ENCODE results near the gene UPK1B.
"Not testable (repeated sequence)": the region's sequence is repeated elsewhere in the genome, so short reads cannot be mapped to it uniquely, and the experiment has no call there.

Gene UPK1B
- 0 to 0.33 (median 0) reads per million in 18 experiments for total RNA-seq

GRCh38 chr3:119173325-119173724 is at the start of gene UPK1B:
Gene UPK1B, plus strand, starts transcription at chr3:119173598. Its CDS starts 13,144 bp downstream, at chr3:119186742.
- no peak for DNase-seq

DNA sequence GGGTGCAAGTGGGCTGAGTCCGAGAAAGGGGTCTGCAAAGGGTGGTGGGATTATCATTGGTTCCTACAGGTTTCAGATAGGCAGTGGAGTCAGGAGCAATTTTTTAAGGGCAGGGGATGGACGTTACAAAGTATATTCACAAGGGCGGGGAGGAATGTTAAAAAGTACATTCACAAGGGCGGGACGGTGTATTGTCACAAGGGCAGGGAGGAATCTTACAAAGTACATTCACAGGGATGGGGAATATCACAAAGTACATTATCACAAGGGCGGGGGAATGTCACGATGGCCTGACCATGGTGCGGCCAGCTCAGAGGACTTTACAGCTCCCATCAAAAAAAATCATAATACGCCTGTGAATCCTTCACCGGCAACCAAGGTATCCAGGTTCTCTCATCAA is 48.1 kb upstream of the UPK1B start:
- no peak for DNase-seq

DNA sequence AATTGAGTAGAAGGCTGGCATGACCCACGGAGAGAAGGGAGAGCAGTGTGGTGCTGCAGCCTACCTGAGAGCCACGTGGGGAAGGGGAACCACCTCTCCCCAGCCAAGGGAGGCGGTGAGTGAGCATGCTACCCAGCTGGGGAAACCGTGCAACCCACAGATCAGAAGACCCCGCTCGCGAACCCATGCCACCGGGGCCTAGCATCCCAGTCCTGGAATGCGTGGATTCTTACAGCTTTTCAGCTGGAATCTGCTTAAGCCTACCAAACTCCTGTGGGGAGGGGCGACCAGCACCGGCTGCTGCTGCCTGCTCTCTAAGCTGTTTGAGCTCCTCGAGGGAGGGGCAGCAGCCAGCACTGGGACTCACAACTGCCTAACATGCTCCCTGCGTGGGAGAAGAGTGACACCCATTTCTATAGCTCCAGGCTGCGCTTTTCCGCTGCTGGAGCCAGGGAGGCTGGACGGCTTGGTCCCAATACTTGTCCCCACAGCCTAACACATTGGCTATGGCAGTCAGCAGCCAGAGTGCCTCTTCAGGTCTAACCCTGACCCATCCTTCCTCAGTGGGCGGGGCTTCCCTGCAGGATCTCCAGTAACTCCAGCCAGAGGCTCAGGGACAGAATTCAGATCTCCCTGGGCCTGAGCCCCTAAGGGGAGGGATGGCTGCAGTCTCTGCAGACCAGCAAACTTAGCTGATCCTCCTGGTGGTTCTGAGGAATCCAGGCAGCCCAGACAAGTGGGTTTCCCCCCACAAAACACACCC is 47.5 kb upstream of the UPK1B start:
- DNase-seq, result no peak

GRCh38 chr3:119130291-119130690 is 43.1 kb upstream of the UPK1B start:
- DNase-seq, result not testable (repeated sequence)

GRCh38 chr3:119132291-119132690 is 41.1 kb upstream of the UPK1B start:
- DNase-seq, result not testable (repeated sequence)

DNA sequence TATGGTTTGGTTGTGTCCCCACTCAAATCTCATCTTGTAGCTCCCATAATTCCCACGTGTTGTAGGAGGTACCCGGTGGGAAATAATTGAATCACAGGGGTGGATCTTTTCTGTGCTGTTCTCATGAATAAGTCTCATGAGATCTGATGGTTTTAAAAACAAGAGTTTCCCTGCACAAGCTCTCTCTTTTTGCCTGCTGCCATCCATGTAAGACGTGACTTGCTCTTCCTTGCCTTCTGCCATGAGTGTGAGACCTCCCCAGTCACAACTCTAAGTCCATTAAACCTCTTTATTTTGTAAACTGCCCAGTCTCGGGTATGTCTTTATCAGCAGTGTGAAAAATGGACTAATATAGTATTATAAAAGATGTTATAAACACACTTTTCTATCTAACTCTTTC is 34.0 kb upstream of the UPK1B start:
- not testable (repeated sequence) for DNase-seq

GRCh38 chr3:119140466-119140865 is 32.9 kb upstream of the UPK1B start:
- no peak for DNase-seq

- DNase-seq, result no peak
These were observed 28.3 kb upstream of the UPK1B start for GRCh38 chr3:119145128-119145499.

DNA sequence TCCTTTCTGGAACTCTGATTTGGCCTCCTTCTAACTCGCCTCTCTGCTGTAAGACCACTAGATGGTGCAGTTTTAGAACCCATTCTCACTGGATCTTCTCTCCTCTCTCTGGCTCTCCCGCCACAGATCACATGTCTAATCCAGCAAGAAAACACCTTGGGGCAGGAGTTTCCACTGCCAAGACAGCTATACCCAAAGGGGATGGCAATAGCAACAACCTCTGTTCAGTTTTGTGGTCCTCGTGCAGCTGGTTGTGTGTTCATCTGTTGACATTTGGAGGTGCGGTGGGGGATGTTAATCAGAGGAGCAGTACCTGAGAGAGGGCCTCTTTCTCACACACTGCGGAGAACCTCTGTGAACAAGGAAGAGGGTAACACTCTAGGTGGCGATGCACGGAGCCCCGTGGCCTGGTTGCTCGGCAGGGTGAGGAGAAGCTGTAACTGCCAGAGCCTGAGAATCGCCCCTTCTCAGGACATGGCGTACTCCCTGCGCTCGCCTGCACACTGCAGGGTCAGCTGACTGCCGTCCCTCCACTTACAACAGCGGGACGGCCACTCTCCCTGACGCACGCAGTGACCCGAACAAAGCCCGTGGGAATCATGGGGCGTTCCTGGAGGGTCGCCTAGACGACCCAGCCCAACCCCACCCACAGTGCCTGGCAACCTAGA is 27.8 kb upstream of the UPK1B start, which contains the start of gene TEX55:
TSS of gene TEX55 (plus strand) at position 666 of the 668 bp plus-strand sequence. CDS start 25 bp downstream, outside the sequence.
- DNase-seq, result peak; percentile 3 to 9

- no peak for DNase-seq
These were observed 26.6 kb upstream of the UPK1B start for GRCh38 chr3:119146578-119147375.

- DNase-seq, result no peak
These were observed 25.9 kb upstream of the UPK1B start for GRCh38 chr3:119147494-119147893.

GRCh38 chr3:119148493-119149180 is 24.8 kb upstream of the UPK1B start:
- no peak for DNase-seq

DNA sequence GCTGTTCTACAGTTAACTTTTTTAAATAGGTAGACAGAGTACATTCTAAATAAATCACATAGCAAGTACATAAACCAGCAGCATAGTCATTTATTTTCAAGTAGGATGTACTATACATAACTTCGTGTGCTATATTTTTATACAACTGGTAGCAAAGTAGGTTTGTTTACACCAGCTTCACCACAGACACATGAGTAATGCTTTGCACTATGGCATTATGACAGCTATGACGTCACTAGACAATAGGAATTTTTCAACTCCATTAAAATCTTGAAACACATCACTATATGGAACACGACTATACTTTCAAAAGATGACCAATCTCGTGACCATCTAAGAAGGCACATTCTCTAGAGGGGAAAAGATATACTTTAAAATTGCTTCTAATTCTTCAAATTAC is 23.9 kb upstream of the UPK1B start:
- DNase-seq, result no peak

DNA sequence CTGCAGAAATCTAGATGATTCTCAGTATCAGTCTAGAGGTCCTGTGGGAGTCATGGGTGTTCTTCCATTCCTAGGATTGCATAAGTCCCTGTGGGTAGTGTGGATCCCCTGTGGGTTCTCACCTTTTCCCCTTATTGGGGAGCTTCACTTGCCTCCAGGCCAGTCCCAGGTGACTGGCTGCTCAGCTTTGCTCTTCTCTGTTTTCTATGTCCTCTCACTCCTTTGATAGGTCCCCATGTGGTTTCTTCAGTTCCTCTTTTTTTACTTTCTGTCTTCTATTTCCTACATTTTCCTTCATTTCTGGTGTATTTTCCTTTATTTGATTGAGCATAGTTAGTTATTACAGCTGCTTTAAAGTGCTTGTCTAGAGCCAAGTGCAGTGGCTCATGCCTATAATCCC is 16.5 kb upstream of the UPK1B start:
- DNase-seq, result no peak

DNA sequence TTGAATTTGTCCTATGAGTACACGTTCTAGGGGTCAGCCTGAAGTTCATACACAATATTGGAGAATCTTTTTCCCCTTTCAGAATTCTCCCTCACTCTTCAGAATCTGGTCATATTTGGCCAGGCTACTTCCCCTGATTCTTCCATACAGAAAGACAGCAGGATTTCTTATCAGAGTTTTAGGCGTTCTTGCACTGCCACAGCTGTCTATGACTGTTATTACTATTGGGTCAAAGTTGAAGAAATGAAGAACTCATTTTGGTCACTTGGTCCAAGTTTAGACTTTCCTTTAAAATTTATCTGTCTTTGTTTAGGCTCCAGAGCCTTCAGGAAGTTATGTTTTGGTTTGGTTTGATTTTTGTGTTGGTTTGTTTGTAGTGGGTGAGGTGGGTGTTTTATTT is 15.4 kb upstream of the UPK1B start:
- no peak for DNase-seq

GRCh38 chr3:119160361-119160760 is 13.0 kb upstream of the UPK1B start:
- DNase-seq, result no peak

GRCh38 chr3:119160815-119161214 is 12.6 kb upstream of the UPK1B start:
- DNase-seq, result no peak

- DNase-seq, result no peak
These were observed 12.2 kb upstream of the UPK1B start for GRCh38 chr3:119161240-119161639.

DNA sequence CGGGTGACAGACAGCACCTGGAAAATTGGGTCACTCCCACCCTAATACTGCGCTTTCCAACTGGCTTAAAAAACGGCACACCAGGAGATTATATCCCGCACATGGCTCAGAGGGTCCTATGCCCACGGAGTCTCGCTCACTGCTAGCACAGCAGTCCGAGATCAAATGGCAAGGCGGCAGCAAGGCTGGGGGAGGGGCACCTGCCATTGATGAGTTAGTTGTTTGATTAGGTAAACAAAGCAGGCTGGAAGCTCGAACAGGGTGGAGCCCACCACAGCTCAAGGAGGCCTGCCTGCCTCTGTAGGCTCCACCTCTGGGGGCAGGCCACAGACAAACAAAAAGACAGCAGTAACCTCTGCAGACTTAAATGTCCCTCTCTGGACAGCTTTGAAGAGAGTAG is 8.7 kb upstream of the UPK1B start:
- DNase-seq, result not testable (repeated sequence)

GRCh38 chr3:119170821-119171220 is 2.6 kb upstream of the UPK1B start:
- no peak for DNase-seq

DNA sequence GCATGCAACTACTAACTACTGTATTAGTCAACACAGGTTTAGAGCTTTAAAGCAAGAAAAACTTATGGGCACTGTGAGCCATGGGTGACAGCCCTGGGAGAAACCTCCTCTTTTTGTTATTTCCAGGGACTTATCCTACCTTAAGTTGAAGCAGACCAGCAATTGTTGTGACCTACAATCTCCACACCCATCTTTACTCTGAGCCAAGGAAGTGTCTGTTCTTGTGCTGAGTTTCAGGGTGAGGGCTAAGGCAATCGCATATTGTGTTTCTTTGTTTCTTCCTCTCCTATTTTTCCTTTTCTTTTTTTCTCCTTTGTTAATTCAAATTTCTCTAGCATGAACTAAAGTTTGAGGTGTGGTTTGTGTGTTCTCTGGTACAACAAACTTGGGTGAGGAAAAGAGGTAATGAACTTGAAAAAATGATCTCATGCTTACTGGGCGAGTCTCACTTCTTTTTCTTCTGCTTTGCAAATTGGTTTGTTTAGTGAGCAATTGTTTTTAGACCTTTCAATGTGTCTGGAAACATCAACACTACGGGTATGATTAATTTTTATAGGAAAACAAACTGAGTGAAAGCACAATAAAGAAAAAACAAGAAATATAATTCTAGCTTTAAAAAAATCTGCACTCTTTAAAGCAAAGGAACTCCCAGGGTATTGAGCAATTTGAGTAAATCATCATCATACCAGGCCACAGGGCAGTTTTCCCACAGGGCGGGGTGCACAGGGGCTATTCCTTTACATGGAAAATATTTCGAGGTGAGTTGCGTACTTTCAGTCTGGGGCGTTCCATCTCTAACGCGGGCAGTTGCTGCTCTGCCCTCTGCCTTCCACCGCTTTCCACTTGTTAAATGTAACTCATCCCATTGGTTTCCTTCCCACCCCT is 2.7 kb downstream of the UPK1B start:
- DNase-seq, result no peak

DNA sequence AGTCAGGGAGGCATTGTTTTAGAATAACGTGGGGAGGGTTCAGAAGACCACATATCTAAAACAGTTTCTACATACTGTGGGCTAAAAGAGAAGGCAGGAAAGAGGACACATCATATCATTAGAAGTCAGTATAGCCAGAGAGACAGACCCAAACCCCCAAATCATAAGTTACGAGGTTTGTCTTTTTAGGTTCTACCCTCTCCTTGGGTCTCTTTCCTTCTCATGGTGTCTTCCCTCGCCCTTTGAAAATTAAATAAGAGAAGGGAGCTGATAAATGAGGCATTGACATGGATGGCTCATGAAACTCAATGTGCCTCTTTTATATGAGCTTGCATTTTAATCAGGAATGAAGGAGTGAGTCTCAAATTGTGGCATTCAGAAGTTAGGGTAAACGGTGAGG is 3.4 kb downstream of the UPK1B start:
- DNase-seq, result no peak

Data from inflammatory macrophage (primary cell).